UCSD-AML1 (cell line): Measurements from ENCODE around the gene KRTAP4-11.
"Not testable (repeated sequence)": the region's sequence is repeated elsewhere in the genome, so short reads cannot be mapped to it uniquely, and the experiment has no call there.

Experiments
- DNase-seq: peaks from one replicate; lab custom pipeline; 2025; ENCODE audit not compliant: unreplicated experiment; lab: John Stamatoyannopoulos, UW

The KRTAP4-11 gene

DNA sequence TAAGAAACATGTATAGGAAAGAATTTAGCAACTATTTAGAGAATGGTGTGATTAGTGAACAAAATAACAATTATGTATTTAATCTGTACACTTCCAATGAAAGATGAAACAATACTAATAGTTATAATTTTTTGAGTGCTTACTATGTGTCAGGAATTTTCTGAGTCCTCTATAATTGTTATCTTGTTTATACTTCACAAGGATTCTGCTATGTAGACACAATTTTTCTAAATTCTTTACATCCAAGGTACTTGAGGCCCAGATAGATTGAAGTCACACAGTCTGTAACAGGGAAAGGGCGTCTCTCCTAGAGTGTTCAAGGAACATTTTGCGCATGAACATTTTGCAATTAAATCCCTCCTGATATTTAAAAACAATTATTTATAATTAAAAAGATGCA is 6.9 kb upstream of the KRTAP4-11 start:
- no peak for DNase-seq

DNA sequence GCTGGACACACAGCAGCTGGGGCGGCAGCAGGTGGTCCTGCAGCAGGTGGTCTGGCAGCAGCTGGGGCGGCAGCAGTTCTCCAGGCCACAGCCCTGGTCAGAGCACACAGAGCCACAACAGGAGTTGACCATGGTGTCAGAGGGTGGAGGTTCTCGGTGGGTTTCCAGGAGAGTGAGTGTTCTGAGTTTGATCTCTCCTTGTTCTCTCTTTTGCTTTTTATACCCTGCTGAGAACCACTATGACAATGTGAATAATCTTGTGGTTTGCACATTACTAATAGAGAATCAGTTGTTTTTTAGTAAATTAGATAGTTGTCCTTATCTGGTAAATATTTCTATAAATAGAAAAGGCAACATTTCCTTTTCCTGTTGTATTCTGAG is 5.8 kb upstream of the KRTAP4-11 start, which contains the start of gene KRTAP4-12:
KRTAP4-12 (minus strand) TSS at position 192 of the 381 bp plus-strand sequence; CDS start at position 132, 60 bp downstream.
- not testable (repeated sequence) for DNase-seq

DNA sequence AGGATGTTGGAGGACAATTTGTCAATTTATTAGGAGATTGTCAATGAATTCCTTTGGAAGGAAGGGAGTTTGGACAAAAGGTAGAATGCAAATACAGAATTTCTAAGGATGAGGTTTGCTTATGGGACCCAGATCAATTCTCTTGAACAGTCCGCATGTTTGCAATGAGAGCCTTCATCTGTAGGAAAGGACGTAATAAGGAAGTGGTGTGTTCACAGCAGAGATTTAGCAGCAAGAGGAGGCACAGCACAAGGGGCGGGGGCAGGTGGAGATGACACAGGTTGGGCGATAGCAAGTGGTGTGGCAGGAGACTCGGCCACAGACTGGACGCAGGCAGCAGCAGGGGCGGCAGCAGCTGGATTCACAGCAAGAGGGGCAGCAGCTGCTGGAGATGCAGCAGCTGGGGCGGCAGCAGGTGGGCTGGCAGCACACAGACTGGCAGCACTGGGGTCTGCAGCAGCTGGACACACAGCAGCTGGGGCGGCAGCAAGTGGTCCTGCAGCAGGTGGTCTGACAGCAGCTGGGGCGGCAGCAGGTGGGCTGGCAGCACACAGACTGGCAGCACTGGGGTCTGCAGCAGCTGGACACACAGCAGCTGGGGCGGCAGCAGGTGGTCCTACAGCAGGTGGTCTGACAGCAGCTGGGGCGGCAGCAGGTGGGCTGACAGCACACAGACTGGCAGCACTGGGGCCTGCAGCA is 5.3 kb upstream of the KRTAP4-11 start:
- DNase-seq, result not testable (repeated sequence)

DNA sequence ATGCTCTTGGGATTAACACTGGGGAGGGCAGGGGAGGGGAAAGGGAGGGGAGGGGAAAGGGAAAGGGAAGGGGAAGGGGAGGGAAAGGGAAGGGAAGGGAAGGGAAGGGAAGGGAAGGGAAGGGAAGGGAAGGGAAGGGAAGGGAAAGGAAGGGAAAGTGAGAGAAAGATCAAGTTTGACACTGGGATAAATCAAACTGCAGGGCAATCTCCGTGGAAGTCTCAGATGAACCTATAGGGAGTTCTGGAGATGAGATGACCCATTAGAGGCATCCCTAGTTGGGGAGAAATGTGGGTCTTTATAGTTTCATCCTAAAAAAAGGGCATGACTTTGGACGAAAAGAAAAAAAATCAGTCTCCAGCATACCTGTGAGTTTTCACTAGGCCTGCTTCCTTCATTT is 3.6 kb upstream of the KRTAP4-11 start:
- no peak for DNase-seq

DNA sequence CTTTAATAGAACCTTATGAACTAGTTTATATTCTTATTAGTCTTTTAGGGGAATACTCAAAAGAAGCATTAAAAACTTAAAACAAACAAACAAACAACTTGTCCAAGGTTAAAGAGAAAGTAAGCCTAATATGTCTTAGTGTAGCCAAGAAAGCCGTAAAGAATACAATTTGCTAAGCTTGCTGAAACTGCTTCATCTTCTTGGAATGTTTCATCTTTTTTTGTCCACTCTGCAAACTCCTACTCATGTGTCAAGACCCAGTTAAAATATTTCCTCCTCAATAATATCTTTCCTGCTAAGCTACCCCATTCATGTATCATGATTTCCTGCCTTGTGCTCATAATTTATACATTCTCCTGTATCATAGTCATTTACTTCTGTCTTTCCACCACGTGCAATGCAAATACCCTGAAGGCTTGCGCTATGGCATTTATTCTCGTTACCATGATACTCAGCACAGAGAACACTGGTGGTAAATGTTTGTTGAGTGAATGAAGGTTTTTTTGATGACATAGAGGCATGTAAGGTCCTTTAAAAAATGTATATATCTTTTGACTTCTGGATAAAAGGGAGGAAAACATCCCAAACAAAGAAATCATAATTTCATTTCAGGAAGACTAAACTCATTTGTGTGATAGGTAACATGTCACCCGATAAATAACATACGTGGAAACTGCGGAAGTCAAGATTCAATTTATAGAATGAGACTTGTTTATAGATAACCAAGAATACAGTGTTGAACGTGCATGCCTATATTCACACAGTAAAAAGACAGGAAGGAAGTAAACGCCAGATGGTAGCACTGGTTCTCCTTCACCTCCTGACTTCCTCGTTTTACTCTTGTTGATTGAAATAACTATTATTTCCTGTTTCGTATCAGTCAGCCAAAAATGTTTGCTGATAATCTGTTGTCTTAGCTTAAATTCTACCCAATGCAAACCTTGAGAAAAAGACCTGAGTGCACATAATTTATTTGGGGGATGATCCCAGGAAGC is 1.8 kb upstream of the KRTAP4-11 start:
- not testable (repeated sequence) for DNase-seq

DNA sequence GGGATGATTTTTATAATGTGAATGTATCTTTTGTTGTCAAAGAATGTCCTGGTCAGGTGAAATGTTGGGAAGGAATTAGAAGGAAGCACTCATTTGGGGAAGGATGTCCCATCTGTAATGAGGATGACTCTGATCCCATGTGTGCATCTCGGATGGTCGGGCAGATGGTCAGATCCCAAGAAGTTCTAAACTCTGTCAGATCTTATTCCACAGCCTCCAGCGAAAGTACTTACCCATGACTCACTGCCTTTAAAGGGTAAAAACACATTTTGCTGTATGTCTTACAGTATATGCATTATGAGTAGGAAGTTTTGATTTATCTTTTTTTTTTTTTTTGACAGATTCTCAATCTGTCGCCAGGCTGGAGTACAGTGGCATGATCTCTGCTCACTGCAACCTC is 548 bp upstream of the KRTAP4-11 start:
- no peak for DNase-seq

DNA sequence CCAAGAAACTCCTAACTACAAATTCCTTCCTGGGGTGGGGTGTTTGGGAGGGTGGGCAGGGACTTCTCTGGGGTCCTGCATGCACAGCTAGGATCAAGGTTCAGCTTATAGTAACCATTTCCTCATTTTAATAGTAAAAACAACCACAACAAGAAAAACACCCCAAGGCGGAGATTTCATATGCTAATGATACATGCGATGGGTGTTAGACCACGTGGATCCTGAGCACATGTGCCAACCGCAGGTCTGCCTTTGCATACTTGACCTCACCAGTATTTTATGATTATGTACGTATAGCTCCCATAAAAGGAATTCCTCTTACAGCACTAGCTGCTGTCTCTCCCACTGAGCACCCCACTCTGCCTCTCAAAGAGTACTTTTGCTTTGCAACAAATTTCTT is 1.9 kb downstream of the KRTAP4-11 start:
- DNase-seq, result no peak

DNA sequence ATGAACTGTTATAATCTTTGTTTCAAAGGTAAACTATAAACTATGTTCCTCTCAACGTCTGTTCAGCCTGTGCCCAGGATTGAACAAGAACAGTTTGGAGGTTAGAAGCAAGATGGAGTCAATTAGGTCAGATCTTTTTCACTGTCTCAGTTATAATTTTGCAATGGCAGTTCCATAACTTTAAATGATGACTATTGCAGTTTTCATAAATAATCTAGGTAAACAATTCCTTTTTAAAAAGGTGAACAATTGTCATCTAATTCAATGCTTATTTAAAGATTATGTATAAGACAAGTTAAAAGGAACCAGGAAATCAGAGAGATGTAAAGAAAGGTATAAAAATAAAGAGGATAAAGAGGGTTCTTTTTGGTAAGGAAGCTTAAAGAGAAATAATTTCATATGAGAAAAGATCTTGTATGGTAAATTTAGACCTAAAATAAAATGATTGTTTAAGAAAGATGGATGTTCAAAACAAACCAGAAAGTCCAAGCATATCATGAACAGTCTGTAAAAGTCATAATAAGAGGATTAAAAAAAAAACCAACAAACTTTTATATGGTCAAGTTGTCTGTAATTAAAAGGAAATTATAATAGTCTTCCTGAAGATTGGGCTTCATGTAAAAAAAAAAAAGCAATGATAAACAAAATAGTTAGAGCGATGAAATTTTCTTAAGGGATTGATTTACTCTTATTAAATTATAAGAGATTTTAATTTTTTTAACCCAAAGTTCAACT is 6.9 kb downstream of the KRTAP4-11 start:
- DNase-seq, result no peak

DNA sequence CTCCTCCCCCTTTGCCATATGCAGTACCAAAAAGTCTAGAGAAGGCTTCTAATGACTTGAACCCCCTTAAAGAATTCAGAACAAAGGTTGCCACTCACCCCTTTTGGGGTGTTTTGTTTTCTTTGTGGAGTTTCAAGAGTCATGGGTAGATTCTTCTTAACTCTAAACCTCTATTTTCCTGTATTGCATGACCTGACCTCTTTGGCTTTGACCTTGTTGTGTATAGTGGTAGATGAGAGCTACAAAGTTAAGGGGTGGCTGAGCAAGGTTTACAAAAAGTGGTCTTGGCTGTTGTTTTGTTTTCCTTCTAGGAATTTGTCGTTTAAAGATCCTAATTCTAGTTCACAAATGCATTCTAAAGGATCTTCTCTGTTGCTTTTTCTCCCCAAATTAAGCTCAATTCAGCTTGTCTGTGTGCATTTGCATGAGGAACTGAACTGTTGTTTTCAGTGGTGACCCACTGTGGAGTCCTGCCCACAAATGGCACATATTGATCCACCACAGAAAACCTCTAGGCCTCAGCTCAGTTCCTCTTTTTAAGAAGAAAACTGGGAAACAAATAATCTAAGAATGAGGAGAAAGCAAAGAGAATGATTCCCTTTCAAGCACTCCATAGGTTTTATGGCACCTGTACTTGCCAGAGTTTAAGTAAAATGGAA is 9.3 kb downstream of the KRTAP4-11 start:
- not testable (repeated sequence) for DNase-seq

DNA sequence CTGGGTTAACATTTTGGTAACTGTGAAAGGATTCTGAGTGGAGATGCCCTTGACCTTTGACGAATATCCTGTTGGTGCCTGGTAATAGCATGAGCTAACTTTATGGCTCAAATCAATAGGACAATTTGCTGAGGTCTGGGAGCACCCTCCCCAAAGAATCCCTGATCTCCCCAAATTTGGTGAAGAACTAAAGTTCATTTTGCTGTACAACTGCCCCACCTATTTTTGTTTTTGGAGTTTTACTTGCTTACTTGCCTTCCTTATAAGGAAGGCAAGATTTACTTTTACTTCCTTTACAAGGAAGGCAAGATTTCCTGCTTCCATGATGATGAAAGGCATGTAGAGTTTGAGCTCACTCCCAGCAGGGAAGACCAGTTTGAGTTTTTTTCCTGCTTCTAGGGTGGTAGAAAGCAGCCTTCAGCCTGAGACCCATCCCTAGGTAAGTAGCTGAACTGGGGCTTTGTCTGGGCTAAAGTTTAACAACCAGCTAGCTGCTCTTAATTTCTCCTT is 10.2 kb downstream of the KRTAP4-11 start:
- DNase-seq, result no peak

DNA sequence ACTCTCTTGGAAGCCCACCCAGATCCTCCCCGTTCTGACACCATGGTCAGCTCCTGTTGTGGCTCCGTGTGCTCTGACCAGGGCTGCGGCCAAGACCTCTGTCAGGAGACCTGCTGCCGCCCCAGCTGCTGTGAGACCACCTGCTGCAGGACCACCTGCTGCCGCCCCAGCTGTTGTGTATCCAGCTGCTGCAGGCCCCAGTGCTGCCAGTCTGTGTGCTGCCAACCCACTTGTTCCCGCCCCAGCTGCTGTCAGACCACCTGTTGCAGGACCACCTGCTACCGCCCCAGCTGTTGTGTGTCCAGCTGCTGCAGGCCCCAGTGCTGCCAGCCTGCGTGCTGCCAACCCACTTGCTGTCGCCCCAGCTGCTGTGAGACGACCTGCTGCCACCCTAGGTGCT is 12.8 kb downstream of the KRTAP4-11 start, which contains the start of gene KRTAP4-9:
KRTAP4-9 (plus strand) TSS at position 43 of the 400 bp plus-strand sequence; CDS start at position 43, 0 bp downstream.
- not testable (repeated sequence) for DNase-seq

DNA sequence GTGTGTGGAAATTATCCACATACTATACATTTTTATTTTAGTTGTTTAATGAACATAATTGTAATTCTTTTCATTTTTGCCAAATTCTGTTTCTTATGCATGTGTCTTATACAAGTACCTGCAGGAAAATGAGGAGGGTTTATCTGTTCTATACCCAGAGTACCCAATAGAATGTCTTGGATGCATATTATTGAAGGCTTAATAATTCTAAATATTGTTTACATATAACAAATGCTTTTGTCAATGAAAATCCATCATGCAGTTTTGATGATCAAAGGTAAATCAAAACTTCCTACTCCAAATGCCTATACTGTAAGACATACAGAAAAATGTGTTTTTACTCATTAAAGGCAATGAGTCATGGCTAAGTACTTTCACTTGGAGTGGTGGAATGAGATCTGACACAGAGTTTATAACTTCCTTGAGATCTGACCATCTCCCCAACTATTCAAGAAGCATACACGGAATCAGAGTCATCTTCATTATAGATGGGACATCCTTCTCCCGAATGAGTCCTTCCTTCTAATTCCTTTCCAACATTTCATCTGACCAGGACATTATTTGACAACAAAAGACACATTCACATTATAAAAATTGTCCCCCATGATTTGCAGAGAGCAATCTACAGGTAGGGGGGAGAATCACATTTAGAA is 13.7 kb downstream of the KRTAP4-11 start:
- not testable (repeated sequence) for DNase-seq

DNA sequence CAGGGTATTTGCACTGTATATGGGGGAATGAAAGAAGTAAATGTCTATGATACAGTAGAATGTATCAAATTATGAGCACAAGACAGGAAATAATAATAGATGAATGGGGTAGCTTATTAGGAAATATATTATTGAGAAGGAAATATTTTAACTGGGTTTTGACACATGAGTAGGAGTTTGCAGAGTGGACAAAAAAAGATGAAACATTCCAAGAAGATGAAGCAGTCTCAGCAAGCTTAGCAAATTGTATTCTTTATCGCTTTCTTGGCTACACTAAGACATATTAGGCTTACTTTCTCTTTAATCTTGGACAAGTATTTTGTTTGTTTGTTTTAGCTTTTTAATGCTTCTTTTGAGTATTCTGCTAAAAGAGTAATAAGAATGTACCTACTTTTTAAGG is 14.3 kb downstream of the KRTAP4-11 start:
- DNase-seq, result no peak

DNA sequence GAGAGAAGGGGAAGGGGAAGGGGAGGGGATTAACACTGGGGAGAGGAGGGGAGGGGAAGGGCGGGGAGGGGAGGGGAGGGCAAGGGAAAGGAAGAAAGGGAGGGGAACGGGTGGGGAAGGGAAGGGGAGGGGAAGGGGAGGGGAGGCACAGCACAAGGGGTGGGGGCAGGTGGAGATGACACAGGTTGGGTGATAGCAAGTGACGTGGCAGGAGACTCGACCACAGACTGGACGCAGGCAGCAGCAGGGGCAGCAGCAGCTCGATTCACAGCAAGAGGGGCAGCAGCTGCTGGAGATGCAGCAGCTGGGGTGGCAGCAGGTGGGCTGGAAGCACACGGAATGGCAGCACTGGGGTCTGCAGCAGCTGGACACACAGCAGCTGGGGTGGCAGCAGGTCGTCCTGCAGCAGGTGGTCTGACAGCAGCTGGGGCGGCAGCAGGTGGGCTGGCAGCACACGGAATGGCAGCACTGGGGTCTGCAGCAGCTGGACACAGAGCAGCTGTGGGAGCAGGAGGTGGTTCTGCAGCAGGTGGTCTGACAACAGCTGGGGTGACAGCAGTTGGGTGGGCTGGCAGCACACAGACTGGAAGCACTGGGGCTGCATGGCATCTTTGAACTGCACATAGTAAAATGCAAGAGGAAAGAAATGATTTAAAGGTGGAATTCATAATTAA is 16.4 kb downstream of the KRTAP4-11 start, which contains the start of gene KRTAP4-16:
KRTAP4-16 (minus strand) TSS at position 624 of the 674 bp plus-strand sequence; CDS start at position 624, 0 bp downstream.
- DNase-seq, result no peak

DNA sequence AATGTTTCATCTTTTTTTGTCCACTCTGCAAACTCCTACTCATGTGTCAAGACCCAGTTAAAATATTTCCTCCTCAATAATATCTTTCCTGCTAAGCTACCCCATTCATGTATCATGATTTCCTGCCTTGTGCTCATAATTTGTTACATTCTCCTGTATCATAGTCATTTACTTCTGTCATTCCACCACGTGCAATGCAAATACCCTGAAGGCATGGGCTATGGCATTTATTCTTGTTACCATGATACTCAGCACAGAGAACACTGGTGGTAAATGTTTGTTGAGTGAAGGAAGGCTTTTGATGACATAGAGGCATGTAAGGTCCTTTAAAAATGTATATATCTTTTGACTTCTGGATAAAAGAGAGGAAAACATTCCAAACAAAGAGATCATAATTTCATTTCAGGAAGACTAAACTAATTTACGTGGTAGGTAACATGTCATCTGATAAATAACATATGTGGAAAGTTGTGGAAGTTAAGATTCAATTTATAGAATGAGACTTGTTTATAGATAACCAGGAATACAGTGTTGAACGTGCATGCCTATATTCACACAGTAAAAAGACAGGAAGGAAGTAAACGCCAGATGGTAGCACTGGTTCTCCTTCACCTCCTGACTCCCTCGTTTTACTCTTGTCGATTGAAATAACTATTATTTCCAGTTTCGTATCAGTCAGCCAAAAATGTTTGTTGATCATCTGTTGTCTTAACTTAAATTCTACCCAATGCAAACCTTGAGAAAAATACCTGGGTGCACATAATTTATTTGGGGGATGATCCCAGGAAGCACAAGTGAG is 18.3 kb downstream of the KRTAP4-11 start:
- not testable (repeated sequence) for DNase-seq

DNA sequence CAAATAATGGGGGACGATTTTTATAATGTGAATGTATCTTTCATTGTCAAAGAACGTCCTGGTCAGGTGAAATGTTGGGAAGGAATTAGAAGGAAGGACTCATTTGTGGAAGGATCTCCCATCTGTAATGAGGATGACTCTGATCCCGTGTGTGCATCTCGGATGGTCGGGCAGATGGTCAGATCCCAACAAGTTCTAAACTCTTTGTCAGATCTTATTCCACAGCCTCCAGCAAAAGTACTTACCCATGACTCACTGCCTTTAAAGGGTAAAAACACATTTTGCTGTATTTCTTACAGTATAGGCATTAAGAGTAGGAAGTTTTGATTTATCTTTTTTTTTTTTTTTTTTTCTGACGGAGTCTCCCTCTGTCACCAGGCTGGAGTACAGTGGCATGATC is 19.7 kb downstream of the KRTAP4-11 start:
- DNase-seq, result no peak

DNA sequence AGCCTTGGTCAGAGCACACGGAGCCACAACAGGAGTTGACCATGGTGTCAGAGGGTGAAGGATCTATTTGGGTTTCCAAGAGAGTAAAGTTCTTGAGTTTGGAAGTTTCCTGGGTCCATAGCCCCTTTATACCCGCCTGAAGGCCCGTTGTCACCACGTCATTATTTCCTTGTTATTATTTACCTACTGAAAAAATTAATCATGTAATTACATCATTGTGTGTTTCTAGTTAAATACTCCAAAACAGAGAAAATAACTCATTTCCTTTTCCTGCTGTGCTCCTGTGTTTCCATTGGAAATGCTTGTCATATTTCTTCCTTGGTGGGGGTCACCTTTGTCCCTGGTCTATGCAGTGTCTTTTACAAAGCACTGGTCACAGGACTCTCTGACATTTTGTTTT is 20.1 kb downstream of the KRTAP4-11 start, which contains the start of gene KRTAP4-8:
KRTAP4-8 (minus strand) TSS at position 101 of the 400 bp plus-strand sequence; CDS start at position 43, 58 bp downstream.
- no peak for DNase-seq

DNA sequence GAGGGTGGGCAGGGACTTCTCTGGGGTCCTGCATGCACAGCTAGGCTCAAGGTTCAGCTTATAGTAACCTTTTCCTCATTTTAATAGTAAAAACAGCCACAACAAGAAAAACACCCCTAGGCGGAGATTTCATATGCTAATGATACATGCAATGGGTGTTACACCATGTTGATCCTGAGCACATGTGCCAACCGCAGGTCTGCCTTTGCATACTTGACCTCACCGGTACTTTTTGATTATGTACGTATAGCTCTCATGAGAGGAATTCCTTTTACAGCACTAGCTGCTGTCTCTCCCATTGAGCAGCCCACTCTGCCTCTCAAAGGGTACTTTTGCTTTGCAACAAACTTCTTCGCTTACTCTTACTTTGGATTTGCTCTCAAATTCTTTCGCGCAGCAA is 22.1 kb downstream of the KRTAP4-11 start:
- DNase-seq, result no peak
